IPS DF 4.7 (cell line): ENCODE measurements around the gene IMPG1.

Source experiments
- DNase-seq: peaks from one replicate; pipeline ENCODE4 v3.0.0-alpha.2; 2013; ENCODE audit warnings: low spot score; ENCODE audit errors: extremely low read depth

Gene IMPG1

GRCh38 chr6:76072562-76072961 lies at the start of gene IMPG1:
Gene IMPG1, minus strand, starts transcription at chr6:76072662. Its CDS starts 174 bp downstream, at chr6:76072488.
- DNase-seq: no peak

- DNase-seq: peak; percentile 74
Measured at GRCh38 chr6:76120302-76120701, 47.8 kb upstream of the IMPG1 start.

- no peak for DNase-seq
Measured at GRCh38 chr6:76073281-76073680, 819 bp upstream of the IMPG1 start.

- DNase-seq: no peak
Measured at GRCh38 chr6:76057469-76057868, 15.0 kb downstream of the IMPG1 start.

GRCh38 chr6:76052314-76052713 lies 20.1 kb downstream of the IMPG1 start:
- no peak for DNase-seq

- no peak for DNase-seq
Measured at GRCh38 chr6:76043690-76044089, 28.8 kb downstream of the IMPG1 start.

- no peak for DNase-seq
Measured at GRCh38 chr6:76035713-76036112, 36.7 kb downstream of the IMPG1 start.

GRCh38 chr6:76026101-76026500 lies 46.4 kb downstream of the IMPG1 start:
- DNase-seq: no peak

GRCh38 chr6:76014626-76015530 lies 57.6 kb downstream of the IMPG1 start:
- no peak for DNase-seq

GRCh38 chr6:76004202-76004601 lies 68.3 kb downstream of the IMPG1 start:
- DNase-seq: no peak

- no peak for DNase-seq
Measured at GRCh38 chr6:76003686-76004085, 68.8 kb downstream of the IMPG1 start.

- DNase-seq: no peak
Measured at GRCh38 chr6:76003113-76003512, 69.3 kb downstream of the IMPG1 start.

- DNase-seq: no peak
Measured at GRCh38 chr6:76000629-76001028, 71.8 kb downstream of the IMPG1 start.

- DNase-seq: no peak
Measured at GRCh38 chr6:75997696-75998095, 74.8 kb downstream of the IMPG1 start.

- peak; percentile 16 for DNase-seq
Measured at GRCh38 chr6:75993236-75994162, 79.0 kb downstream of the IMPG1 start.

- DNase-seq: peak; percentile 16
Measured at GRCh38 chr6:75991941-75992340, 80.5 kb downstream of the IMPG1 start.

- no peak for DNase-seq
Measured at GRCh38 chr6:75986935-75987334, 85.5 kb downstream of the IMPG1 start.

GRCh38 chr6:75975904-75976303 lies 96.6 kb downstream of the IMPG1 start:
- no peak for DNase-seq

- no peak for DNase-seq
Measured at GRCh38 chr6:75970093-75970492, 102.4 kb downstream of the IMPG1 start.

GRCh38 chr6:75968143-75968542 lies 104.3 kb downstream of the IMPG1 start:
- DNase-seq: no peak

- no peak for DNase-seq
Measured at GRCh38 chr6:75963569-75963968, 108.9 kb downstream of the IMPG1 start.

GRCh38 chr6:75952128-75952527 lies 120.3 kb downstream of the IMPG1 start:
- no peak for DNase-seq
